Measurements from ENCODE around the gene ZNF521.

Gene ZNF521

DNA sequence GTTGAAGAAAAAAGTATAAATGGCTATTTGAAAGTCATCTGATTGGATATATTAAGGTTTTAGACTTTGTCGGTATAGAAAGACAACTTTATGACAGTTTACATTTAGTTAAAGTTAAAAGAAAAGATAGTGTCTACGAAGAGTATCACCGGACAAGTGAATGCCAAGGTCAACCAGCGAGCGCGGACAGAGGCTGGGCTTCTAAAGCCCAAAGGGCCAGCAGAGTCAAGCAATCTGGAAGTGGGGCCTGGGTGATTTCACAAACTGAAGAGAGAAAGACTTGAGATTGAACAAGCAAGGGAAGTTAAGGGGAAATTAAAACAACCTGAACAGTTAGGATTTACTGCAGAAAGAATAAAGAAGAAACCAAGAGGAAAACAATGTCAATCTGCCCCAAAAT, 16.3 kb downstream of the ZNF521 start:
- DNase-seq (ENCODE audit: low read depth, low spot score): no peak

GRCh38 chr18:25335062-25335461, 16.9 kb downstream of the ZNF521 start:
- DNase-seq (ENCODE audit: low read depth, low spot score): no peak

DNA sequence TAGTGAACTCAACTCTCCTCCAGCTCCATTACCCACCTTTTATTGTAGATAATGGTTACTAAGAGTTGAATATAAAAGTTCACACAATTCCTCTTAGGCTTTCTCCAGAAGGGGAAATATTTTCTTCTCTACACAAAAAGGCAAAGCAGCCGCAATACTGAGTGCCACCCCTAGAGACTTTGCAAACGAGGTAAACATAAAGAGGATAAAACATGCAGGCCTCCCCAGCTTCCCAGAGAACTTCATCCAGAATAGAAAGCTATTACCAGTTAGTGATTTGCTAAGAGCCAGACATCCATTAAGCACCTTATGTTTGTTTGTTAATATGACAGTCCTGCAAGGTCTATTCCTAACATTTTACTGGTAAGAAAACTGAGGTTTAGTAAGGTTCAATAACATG, 17.4 kb downstream of the ZNF521 start:
- DNase-seq (ENCODE audit: low read depth, low spot score): no peak

GRCh38 chr18:25332002-25332401, 20.0 kb downstream of the ZNF521 start:
- DNase-seq (ENCODE audit: low read depth, low spot score): no peak

GRCh38 chr18:25329783-25330182, 22.2 kb downstream of the ZNF521 start:
- DNase-seq (ENCODE audit: low read depth, low spot score): no peak

- no peak for DNase-seq (ENCODE audit: low read depth, low spot score)
These were observed 24.4 kb downstream of the ZNF521 start for GRCh38 chr18:25327584-25327983.

GRCh38 chr18:25326361-25326952, 25.5 kb downstream of the ZNF521 start:
- no peak for DNase-seq (ENCODE audit: low read depth, low spot score)

- DNase-seq (ENCODE audit: low read depth, low spot score): no peak
These were observed 29.2 kb downstream of the ZNF521 start for GRCh38 chr18:25322806-25323205.

GRCh38 chr18:25316381-25317018, 35.5 kb downstream of the ZNF521 start:
- DNase-seq (ENCODE audit: low read depth, low spot score): no peak

GRCh38 chr18:25314838-25315190, 37.2 kb downstream of the ZNF521 start:
- no peak for DNase-seq (ENCODE audit: low read depth, low spot score)

GRCh38 chr18:25314151-25314837, 37.7 kb downstream of the ZNF521 start:
- no peak for DNase-seq (ENCODE audit: low read depth, low spot score)

GRCh38 chr18:25313268-25313667, 38.7 kb downstream of the ZNF521 start:
- DNase-seq (ENCODE audit: low read depth, low spot score): no peak

DNA sequence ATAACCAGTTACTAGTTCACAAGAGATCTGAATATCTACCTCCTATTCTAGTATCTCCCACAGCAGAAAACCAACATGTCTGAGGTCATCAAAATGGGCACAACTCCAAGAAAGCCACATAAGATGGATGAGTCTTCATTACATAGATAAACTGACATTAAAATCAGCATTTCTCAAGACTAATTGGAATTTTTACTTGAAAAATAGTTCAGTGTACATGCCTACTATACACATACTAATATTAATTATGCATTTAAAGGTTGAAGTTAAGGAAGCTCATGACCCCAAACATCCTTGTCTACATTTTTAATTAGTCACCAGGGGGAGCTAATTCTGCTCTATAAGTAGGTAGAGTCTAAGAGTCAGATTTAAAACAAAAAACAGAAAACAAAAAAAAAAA, 41.9 kb downstream of the ZNF521 start:
- no peak for DNase-seq (ENCODE audit: low read depth, low spot score)

- no peak for DNase-seq (ENCODE audit: low read depth, low spot score)
These were observed 43.6 kb downstream of the ZNF521 start for GRCh38 chr18:25308381-25308780.

GRCh38 chr18:25307192-25307591, 44.8 kb downstream of the ZNF521 start:
- DNase-seq (ENCODE audit: low read depth, low spot score): no peak

GRCh38 chr18:25306671-25307070, 45.3 kb downstream of the ZNF521 start:
- DNase-seq (ENCODE audit: low read depth, low spot score): no peak

GRCh38 chr18:25305584-25305983, 46.4 kb downstream of the ZNF521 start:
- no peak for DNase-seq (ENCODE audit: low read depth, low spot score)

DNA sequence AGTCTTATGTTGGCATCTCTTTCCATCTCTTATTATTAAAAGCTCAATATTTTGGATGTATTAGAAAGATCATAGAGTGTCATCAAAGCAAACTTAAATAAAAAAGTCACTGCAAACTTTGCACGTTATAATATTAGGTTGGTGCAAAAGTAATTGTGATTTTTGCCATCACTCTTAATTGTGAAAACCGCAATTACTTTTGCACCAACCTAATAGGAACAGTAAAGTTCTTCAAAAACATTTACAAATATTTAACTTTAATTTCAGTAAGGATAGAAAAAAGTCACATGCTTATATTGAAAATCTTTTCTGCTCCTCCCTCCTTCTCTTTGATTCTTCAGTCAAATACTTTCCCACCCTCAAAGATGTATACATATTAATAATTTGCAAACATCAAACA, 51.5 kb downstream of the ZNF521 start:
- DNase-seq (ENCODE audit: low read depth, low spot score): no peak

GRCh38 chr18:25299426-25300300, 52.3 kb downstream of the ZNF521 start:
- DNase-seq (ENCODE audit: low read depth, low spot score): no peak

- peak; percentile 59 for DNase-seq (ENCODE audit: low read depth, low spot score)
These were observed 53.1 kb downstream of the ZNF521 start for GRCh38 chr18:25298853-25299274.

GRCh38 chr18:25295624-25296138, 56.3 kb downstream of the ZNF521 start:
- no peak for DNase-seq (ENCODE audit: low read depth, low spot score)

- no peak for DNase-seq (ENCODE audit: low read depth, low spot score)
These were observed 60.8 kb downstream of the ZNF521 start for GRCh38 chr18:25291150-25291549.
